SK-N-SH treated with all-trans-retinoic acid at 6 μM for 48 hours (cell line): Measurements from ENCODE around the gene CABP4.

ENCODE experiments used
- ATAC-seq: fragments of 200-7000 bp; cut with Tn5 transposase; 3 replicates; pipeline ENCODE4 v1.9.1; 2020; ENCODE audit warnings: mild to moderate bottlenecking, moderate library complexity
- ARNTL ChIP-seq: fragments of 450-650 bp; formaldehyde crosslinking; IDR thresholded peaks from 2 replicates; pipeline ENCODE4 v1.5.0; 2020; ENCODE audit warnings: low read depth, mild to moderate bottlenecking, moderate library complexity, borderline replicate concordance
- BACH2 ChIP-seq: fragments of 250-450 bp; sonication (Bioruptor Pico); IDR thresholded peaks from 2 replicates; pipeline ENCODE4 v1.9.0; 2021; ENCODE audit warnings: mild to moderate bottlenecking, borderline replicate concordance
- ESRRG ChIP-seq: fragments of 250-450 bp; sonication (Bioruptor Pico); IDR thresholded peaks from 2 replicates; pipeline ENCODE4 v1.6.1; 2021; ENCODE audit warnings: mild to moderate bottlenecking
- GLIS3 ChIP-seq: fragments of 250-450 bp; sonication (Bioruptor Pico); IDR thresholded peaks from 2 replicates; pipeline ENCODE4 v1.5.0; 2020; ENCODE audit warnings: mild to moderate bottlenecking, moderate library complexity
- ISL1 ChIP-seq: fragments of 250-450 bp; sonication (Bioruptor Pico); IDR thresholded peaks from 2 replicates; pipeline ENCODE4 v2.1.2; 2022; ENCODE audit warnings: mild to moderate bottlenecking, moderate library complexity
- OSR1 ChIP-seq: fragments of 250-450 bp; sonication (Bioruptor Pico); IDR thresholded peaks from 2 replicates; pipeline ENCODE4 v1.8.0; 2022; ENCODE audit warnings: moderate library complexity, mild to moderate bottlenecking, inconsistent platforms
- POU6F1 ChIP-seq: fragments of 250-450 bp; sonication (Bioruptor Pico); IDR thresholded peaks from 2 replicates; pipeline ENCODE4 v1.8.0; 2021; ENCODE audit warnings: low read depth, mild to moderate bottlenecking, moderate library complexity, borderline replicate concordance
- PPARA ChIP-seq: fragments of 250-450 bp; sonication (Bioruptor Pico); IDR thresholded peaks from 2 replicates; pipeline ENCODE4 v1.5.0; 2020; ENCODE audit warnings: mild to moderate bottlenecking, borderline replicate concordance
- TCF4 ChIP-seq: fragments of 250-450 bp; sonication (Bioruptor Pico); IDR thresholded peaks from 2 replicates; pipeline ENCODE4 v1.8.0; 2021; ENCODE audit warnings: mild to moderate bottlenecking, moderate library complexity, borderline replicate concordance
- TSHZ2 ChIP-seq: fragments of 250-450 bp; sonication (Bioruptor Pico); IDR thresholded peaks from 2 replicates; pipeline ENCODE4 v1.5.0; 2020; ENCODE audit warnings: mild to moderate bottlenecking, moderate library complexity
- ZC3H10 ChIP-seq: fragments of 250-450 bp; sonication (Bioruptor Pico); IDR thresholded peaks from 2 replicates; pipeline ENCODE4 v1.5.1; 2021; ENCODE audit warnings: mild to moderate bottlenecking, moderate library complexity
- ZFP30 ChIP-seq: fragments of 450-650 bp; formaldehyde crosslinking; IDR thresholded peaks from 2 replicates; pipeline ENCODE4 v1.5.0; 2022; ENCODE audit warnings: mild to moderate bottlenecking, moderate library complexity
- ZNF565 ChIP-seq: fragments of 450-650 bp; formaldehyde crosslinking; conservative IDR thresholded peaks from 2 replicates; pipeline ENCODE4 v1.5.0; 2020; ENCODE audit warnings: low read depth, mild to moderate bottlenecking, moderate library complexity
- ZNF70 ChIP-seq: fragments of 450-650 bp; formaldehyde crosslinking; IDR thresholded peaks from 2 replicates; pipeline ENCODE4 v1.5.0; 2020; ENCODE audit warnings: mild to moderate bottlenecking, moderate library complexity
- TF ChIP-seq, protein P1 (sequence below): fragments of 250-450 bp; sonication (Bioruptor Pico); IDR thresholded peaks from 2 replicates; pipeline ENCODE4 v1.5.1; 2021; ENCODE audit warnings: mild to moderate bottlenecking, moderate library complexity

The CABP4 gene

GRCh38 chr11:67493548-67494370, 38.6 kb downstream of the CABP4 start:
- ATAC-seq, result no peak
- no peak for TF ChIP-seq POU6F1 (CRISPR knock-in tag)
- no peak for TF ChIP-seq ZNF565 (CRISPR knock-in tag)
- no peak for TF ChIP-seq TSHZ2
- no peak for TF ChIP-seq PPARA (CRISPR knock-in tag)
- TF ChIP-seq, protein P1, sequence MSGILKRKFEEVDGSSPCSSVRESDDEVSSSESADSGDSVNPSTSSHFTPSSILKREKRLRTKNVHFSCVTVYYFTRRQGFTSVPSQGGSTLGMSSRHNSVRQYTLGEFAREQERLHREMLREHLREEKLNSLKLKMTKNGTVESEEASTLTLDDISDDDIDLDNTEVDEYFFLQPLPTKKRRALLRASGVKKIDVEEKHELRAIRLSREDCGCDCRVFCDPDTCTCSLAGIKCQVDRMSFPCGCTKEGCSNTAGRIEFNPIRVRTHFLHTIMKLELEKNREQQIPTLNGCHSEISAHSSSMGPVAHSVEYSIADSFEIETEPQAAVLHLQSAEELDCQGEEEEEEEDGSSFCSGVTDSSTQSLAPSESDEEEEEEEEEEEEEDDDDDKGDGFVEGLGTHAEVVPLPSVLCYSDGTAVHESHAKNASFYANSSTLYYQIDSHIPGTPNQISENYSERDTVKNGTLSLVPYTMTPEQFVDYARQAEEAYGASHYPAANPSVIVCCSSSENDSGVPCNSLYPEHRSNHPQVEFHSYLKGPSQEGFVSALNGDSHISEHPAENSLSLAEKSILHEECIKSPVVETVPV (CRISPR knock-in tag), result no peak
- TF ChIP-seq OSR1 (CRISPR knock-in tag), result no peak
- TF ChIP-seq ISL1 (CRISPR knock-in tag), result no peak
- TF ChIP-seq ZNF70, result no peak

DNA sequence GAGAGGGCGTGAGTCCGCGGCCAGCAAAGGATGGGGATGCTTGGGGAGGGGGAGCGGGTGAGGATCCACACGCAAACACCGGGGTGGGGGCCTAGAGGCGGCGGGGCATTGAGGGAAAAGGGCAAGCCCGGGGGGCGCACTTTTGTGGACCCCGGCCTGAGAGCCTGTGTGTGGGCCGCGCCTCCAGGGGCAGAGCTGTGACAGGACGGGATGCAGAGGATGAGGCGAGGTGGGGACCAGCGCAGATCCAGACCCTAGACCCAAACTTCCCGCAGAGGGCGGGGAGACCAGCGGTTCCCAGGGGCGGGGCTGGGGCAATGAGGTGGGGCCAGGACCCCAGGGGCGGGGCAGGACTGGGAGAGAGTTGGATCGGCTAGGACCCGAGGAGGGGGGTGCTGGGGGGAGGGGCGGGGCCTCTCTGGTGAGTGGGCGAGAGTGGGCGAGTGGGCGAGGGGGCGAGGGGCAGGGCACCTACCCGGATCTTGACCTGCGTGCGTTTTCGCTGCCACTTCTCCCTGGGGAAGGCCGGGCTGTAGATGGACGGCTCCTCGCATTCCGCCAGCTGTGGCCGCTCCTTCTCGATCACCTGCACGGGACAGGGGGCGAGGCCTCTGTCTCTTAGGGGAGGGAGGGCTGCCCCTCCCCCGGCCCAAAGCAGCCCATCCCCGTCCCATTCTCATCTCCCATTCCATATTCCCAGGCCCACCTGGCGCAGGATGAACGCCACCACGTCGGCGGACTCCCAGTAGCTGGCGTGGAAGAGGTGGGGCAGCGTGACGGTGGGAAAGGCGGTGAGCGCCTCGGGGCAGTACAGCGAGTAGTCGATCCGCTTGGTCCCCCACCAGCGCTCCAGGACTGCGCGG, 39.4 kb downstream of the CABP4 start:
- ATAC-seq, result no peak
- no peak for TF ChIP-seq PPARA (CRISPR knock-in tag)
- no peak for TF ChIP-seq ZC3H10 (CRISPR knock-in tag)
- no peak for TF ChIP-seq TSHZ2
- no peak for TF ChIP-seq ESRRG (CRISPR knock-in tag)
- no peak for TF ChIP-seq ZFP30 (CRISPR knock-in tag)
- no peak for TF ChIP-seq GLIS3 (CRISPR knock-in tag)
- TF ChIP-seq ISL1 (CRISPR knock-in tag), result no peak
- no peak for TF ChIP-seq OSR1 (CRISPR knock-in tag)
- TF ChIP-seq TCF4 (CRISPR knock-in tag), result no peak
- no peak for TF ChIP-seq ZNF565 (CRISPR knock-in tag)
- no peak for TF ChIP-seq ZNF70
- TF ChIP-seq, protein P1 (CRISPR knock-in tag), result no peak
- no peak for TF ChIP-seq ARNTL (CRISPR knock-in tag)
- TF ChIP-seq BACH2 (CRISPR knock-in tag), result no peak
- TF ChIP-seq, all 23 proteins: peak for 0
